GM21717 (cell line): Measurements from ENCODE around the gene ZNF577.
"Not testable (repeated sequence)": the region's sequence is repeated elsewhere in the genome, so short reads cannot be mapped to it uniquely, and the experiment has no call there.

Source experiments
- ATAC-seq: cut with Tn5 transposase; IDR thresholded peaks from one replicate; pipeline ENCODE4 v1.9.1; 2021; ENCODE audit warnings: mild to moderate bottlenecking, moderate library complexity; ENCODE audit not compliant: unreplicated experiment

The ZNF577 gene

DNA sequence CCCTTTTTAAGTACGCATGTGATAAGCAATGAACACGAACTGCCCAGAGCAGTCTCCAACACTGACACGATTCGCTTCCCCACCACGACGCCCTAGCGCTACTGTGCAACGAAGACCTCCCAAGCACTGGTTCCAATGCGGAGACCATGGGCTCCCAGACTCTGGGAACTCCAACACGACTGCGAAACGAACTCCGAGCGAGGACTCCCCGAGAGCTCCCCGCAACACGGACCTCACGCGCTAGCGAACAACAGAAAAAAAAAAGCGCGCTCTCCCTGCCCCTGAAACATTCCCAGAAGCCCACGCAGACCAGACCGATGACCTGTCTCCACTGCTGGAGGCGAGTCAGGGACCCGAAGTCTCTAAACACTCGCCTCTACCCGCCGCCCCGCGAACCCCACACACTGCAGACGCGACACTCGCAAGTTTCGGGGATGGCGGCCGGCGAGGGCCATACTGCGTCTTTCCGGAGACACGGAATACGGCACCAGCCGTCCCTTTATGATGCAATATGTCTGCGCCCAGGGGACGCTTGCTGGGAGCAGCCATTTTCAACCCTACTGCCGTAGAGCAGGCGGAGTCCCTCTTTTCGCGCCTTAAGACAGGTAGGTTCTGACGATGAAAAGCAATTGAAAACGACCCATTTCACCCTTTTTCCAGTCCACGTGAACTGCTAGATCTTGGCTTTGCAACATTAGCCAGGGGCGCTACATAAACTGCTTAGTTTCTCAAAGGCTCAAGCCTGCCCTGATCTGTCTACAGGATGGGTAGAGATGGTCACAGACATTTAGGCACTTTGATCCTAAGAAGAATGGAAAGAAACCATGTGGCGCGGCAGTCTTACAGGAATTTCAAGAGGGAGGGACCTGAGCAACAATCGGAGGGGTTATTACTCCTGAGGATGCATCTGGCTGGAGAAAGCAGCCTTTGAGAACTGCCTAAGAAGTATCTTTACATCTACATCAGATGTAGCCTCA lies at the start of gene ZNF577:
TSS of gene ZNF577 (minus strand) at position 430 of the 977 bp plus-strand sequence. CDS start 7,569 bp downstream, outside the sequence.
- no peak for ATAC-seq

DNA sequence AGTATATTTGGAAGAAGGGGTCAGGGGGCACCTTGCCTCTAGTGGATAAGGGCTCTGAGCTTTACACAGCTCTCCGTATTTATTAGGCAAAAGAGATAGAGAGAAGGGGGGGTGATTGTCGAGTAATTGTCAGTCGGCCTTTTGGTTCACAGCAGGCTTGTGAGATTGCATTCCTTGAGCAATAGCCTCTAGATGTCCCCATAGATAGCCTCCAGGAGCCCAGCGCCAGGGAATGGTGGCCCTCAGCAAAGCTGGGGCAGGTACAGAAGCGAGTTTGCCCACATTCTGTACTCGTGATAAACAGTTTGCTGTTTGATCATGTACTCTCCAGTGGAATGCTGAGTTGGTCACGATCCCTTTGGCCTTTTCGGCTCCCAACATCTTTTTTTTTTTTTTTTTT lies 44.2 kb upstream of the ZNF577 start:
- ATAC-seq, result no peak

DNA sequence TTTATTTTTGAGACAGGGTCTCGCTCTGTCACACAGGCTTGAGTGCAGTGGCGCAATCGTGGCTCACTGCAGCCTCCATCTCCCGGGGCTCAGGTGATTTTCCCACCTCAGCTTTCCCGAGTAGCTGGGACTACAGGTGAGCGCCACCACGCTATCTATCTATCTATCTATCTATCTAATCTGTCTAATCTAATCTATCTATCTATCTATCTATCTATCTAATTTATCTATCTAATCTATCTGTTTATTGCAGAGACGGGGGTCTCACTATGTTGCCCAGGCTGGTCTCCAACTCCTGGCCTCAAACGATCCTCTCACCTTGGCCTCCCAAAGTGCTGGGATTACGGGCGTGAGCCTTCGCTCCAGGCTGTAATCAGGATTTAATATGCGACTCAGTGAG lies 40.1 kb upstream of the ZNF577 start:
- ATAC-seq, result no peak

DNA sequence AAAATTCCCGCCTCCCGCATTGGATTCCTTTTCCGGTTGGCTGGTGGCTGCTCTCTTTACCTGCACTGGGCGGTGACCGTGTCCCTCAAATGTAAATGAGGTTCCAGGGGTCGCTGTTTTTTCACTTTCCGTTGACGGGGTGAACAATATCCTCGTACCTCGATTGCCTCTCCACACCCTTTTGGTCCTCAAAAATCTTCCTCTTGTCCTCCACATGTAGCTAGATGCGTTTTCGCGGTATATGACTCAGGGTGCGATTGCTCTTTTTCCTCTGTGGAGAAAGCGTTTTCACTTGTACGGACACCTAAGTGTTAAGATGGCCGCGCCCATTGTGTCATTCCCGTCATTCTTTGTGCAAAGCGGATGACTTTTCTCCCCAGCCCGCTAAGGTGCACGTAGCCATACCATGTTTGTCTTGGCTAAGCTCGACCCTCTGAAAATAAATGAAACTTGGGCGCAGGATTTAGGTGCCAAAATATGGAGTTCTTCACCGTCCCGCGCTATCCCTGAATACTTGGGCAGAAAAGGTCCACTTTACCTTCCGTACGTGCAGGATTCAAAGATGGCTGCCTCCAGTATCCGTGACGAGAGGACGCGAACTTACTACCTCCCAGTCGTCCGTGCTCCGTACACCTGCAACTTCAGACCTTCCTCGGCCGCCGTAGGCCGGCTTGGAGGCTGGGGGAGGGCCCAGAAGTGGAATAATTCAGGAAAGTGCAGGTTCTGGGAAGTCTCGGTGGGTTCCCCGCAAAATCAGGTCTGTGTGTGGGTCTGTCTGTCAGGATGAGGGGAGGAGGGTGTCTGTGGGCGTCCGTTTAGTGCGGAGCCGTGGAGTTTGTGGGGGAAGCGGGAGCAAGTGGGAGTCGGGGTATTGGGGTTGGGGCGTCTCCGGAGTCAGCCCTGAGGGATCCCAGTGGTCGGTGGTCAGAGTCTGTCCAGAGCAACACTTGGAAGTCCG lies 39.3 kb upstream of the ZNF577 start, which contains the start of gene ZNF613:
TSS of gene ZNF613 (plus strand) at position 689 of the 958 bp plus-strand sequence. CDS start 8,749 bp downstream, outside the sequence.
- peak; percentile 88 for ATAC-seq

DNA sequence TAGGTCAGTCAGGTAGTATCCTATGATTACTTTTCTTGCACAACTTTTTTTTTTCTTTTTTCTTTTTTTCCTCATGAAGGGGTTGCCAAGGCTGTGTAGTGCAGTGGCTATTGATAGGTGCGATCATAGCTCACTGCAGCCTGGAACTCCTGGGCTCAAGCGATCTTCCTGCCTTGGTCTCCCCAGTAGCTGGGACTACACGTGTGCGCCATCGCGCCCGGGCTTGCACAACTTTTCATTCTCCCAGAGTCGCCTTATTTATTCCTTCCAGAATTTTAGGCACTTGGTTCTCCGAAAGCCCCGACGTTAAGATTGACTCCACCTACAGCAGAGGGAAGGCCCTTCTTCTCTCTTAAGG lies 38.7 kb upstream of the ZNF577 start:
- ATAC-seq, result no peak

DNA sequence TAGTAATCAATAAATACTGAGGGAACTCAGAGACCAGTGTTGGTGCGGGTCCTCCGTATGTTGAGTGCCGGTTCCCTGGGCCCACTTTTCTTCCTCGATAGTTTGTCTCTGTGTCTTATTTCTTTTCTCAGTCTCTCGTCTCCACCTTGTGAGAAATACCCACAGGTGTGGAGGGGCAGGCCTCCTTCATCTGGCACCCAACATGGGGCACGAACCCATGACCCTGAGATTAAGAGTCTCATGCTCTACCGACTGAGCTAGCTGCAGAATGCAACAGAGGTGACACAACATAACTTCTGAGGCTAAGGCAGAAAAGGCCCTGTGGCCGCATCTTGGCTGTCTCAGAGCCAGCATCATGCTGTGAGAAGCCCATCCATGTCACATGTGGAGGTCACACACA lies 34.2 kb upstream of the ZNF577 start:
- no peak for ATAC-seq

DNA sequence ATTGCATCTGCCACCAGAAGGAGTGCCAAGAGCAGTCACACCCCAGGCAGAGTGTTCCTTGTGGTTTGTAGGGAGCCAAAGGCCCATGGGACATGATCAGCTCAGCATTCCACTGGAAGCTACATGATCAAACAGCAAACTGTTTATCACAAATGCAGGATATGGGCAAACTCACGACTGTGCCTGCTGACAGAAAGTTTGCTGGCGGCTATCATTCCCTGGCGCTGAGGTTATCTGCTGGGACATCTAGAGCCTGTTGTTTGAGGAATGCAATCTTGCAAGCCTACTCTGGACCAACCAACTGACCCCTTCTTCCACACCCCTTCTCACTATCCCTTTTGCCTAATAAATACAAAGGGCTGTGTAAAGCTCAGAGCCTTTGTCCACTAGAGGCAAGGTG lies 31.9 kb upstream of the ZNF577 start:
- ATAC-seq, result no peak

DNA sequence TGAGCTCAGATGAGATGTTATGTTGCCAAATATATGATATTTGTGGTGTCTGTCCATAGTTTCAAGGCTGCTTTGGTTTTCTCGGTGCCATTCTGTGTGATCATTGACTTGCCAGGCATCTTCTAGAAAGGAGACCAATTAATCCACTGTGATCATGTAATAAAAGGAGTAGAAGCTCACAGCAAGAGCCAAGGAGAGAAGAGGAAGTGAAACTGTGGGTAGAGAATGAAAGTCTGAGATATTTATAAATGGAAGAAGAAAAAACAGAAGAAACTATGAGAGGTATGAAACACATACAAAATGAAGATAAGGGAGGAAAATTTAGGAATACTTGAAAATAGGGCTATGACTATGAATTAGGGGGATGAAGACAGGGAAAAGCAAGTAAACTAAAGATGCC lies 28.4 kb upstream of the ZNF577 start:
- ATAC-seq, result no peak

DNA sequence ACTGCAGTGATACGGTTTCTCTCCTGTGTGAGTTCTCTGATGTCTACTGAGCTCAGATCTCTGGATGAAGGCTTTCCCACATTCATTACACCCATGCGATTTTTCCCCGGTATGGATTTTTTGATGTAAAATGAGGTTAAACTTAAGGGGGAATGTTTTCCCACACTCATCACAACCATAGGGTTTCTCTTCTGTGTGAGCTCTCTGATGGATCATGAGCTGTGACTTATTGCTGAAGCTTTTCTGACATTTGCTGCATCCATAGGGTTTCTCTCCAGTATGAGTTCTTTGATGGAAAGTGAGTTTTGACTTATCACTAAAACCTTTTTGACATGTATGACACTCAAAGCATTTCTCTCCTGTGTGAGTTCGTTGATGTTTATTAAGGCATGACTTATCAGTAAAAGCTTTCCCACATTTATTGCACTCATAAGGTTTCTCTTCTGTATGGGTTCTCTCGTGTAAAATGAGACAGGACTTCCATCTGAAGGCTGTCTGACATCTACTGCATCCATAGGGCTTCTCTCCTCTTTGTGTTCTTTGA lies 27.6 kb upstream of the ZNF577 start:
- ATAC-seq, result no peak

DNA sequence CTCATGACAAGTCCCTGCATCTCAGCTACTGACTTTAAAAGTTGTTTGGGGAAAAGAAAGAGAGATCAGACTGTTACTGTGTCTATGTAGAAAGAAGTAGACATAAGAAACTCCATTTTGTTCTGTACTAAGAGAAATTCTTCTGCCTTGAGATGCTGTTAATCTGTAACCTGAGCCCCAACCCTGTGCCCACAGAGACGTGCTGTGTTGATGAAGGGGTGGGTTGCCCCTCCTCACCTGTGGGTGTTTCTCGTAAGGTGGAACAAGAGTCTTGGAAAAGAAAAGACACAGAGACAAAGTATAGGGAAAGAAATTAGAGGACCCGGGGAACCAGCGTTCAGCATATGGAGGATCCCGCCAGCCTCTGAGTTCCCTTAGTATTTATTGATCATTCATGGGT lies 20.2 kb upstream of the ZNF577 start:
- not testable (repeated sequence) for ATAC-seq

DNA sequence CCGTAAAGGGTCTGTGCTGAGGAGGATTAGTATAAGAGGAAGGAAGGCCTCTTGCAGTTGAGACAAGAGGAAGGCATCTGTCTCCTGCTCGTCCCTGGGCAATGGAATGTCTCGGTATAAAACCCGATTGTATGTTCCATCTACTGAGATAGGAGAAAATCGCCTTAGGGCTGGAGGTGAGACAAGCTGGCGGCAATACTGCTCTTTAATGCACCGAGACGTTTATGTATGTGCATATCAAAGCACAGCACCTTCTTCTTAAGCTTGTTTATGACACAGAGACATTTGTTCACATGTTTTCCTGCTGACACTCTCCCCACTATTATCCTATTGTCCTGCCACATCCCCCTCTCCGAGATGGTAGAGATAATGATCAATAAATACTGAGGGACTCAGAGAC lies 18.4 kb upstream of the ZNF577 start:
- not testable (repeated sequence) for ATAC-seq

DNA sequence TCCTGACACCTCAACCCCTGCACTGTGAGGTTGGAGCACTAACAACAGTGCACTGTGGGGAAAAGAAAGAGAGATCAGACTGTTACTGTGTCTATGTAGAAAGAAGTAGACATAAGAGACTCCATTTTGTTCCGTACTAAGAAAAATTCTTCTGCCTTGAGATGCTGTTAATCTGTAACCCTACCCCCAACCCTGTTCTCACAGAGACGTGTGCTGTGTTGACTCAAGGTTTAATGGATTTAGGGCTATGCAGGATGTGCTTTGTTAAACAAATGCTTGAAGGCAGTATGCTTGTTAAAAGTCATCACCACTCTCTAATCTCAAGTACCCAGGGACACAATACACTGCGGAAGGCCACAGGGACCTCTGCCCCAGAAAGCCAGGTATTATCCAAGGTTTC lies 17.9 kb upstream of the ZNF577 start:
- not testable (repeated sequence) for ATAC-seq

DNA sequence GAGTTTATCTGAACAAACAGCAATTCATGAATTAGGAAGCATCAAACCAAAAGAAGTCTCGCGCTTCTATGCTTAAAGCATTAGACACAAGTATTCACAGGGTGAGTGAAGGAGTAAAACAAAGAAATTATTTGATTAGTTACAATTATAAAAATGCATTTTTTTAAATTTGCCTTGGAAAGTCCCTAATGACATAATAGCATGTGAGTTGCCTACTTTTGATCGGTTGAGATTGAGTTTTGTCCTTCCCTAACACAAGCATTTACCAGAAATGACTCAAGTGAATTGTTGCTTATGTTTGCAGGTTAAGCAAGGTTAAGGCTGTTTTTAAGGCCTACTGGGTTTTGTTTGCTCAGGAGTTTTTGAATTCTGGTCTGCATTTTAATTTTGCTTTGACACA lies 17.5 kb upstream of the ZNF577 start:
- no peak for ATAC-seq

DNA sequence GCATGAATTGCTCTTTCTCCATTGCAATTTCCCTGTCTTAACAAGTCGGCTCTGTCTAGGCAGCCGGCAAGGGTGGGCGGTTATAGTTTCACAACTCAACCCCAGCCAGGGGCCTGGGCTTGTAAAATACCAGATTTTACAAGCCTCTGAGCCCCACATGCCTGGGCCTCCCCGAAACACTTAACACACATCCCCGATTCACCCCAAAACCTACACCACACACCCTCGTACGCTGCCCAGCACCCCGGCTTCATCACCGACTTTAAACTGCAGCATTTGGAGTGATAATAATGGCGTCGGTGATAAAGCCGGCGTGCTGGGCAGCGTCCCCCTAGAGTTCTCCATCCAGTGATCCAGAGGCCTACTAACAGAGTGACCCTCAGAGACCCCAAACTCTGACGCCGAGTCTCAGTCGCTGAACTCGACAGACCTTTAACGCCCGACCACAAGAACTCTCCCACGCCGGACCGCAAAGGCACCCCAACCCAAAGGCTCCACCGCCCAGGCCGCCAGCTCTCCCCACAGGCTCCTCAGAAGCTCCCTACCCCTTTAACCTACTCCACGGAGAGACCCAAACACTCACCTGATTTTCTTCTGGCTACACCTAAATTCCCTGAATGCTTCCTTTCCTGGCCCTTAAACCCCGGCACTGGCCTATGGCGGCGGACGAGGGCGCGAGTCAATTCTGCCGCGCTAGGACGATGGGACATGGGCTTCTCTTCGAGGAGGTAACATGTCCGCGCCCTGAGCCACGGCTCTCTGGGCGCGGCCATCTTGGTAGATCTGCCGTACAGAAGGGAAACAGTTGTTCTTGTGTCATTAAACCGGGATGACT lies 16.8 kb upstream of the ZNF577 start, which contains the start of gene ZNF649:
TSS of gene ZNF649 (minus strand) at position 687 of the 835 bp plus-strand sequence. CDS start 4,910 bp downstream, outside the sequence.
- ATAC-seq, result peak; percentile 76

DNA sequence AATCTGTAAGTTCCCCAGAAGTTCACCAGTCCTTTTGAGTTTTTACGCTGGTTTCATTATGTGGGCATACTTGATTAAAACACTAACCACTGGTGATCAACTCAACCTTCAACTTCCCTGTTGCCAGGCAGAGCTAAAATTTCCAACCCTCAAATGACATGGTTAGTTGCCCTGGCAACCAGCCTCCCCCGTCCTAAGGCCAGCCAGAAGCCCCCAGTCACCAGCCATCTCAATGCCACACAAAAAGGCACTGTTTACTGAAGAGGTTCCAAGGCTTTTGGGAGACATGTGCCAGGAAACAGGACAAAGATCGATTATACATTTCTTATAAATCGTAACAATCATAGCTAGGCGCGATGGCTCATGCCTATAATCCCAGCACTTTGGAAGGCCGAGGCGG lies 15.4 kb upstream of the ZNF577 start:
- ATAC-seq, result no peak

DNA sequence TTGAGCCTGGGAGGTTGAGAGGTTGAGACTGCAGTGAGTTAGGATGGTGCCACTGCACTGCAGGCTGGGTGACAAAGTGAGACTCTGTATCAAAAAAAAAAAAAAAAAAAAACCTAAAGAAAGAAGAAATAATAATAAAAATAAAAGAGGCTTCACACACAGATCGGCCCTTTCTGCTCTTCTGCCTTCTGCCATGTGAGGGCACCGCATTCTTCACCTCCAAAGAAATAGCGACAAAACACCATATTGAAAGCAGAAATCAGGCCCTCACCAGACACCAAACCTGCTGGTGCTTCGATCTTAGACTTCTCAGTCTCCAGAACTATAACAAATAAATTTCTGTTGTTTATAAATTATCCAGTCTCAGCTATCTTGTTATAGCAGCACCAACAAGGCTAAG lies 14.1 kb upstream of the ZNF577 start:
- no peak for ATAC-seq

DNA sequence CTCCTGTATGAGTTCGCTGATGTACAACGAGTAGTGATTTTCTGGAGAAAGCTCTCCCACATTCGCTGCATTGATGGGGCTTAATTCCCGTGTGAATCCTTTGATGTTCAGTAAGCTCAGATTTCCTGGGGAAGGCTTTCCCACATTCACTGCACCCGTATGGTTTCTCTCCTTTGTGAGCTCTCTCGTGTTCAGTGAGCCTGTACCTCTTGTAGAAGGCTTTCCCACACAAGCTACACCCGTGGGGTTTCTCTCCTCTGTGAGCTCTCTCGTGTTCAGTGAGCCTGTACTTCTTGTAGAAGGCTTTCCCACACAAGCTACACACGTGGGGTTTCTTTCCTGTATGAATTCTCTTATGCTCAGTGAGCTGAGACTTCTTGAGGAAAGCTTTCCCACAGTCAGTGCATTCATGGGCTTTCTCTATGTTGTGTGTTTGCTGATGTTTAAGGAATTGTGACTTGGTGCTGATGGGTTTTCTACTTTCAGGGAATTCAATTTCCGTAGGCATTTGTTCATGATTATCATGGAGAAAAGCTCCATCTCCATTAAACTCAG lies 3.5 kb upstream of the ZNF577 start:
- ATAC-seq, result no peak

DNA sequence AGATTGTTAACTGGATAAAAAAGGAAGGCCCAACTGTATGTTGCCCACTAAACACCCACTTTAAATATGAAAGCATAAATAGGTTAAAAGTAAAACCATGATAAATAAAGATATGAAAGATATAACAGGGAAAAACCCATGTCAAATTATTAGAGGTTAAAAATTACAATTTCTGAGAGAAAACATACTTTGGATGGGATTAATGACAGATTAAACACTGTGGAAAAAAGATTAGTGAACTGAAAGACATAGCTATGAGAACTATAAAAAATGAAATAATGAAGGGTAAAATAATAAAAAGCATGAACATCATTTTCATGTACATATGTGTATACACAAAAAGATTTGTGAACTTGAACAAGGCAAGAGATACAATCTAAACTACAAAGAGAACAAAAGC lies 2.2 kb upstream of the ZNF577 start:
- ATAC-seq, result no peak

DNA sequence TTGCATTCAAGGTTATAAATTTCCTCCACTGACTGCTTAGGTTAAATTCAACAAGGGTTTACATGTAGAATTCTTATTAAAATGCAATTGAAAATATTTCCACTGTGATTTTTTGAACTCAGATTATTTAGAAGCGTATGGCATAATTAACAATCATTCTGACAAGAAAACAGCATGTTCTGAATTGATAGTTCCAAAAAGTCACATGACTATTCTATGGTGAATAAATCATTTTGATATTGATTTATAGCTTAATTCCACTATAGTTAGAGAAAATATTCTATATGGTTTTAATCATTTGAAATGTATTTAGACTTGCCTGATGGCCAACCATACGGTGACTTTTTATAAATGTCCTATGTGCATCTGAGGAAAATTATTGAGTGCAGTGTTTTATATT lies 3.0 kb downstream of the ZNF577 start:
- ATAC-seq, result no peak

DNA sequence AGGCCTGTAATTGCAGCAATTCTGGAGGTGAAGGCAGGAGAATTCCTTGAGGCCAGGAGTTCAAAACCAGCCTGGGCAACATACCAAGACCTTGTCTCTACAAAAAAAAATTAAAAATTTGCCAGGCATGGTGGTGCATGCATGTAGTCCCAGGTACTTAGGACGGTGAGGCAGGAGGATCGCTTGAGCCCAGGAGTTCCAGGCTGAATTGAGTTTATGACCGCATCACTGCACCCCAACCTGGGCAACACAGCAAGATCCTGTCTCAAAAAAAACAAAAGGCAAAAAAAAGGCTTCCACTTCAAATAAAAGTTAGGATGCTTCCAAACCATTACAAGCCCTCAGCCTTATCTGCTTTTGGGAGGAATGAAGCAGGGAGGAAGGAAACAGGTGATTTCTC lies 5.2 kb downstream of the ZNF577 start:
- no peak for ATAC-seq
